ENCODE results near the gene FURIN.

Gene FURIN

DNA sequence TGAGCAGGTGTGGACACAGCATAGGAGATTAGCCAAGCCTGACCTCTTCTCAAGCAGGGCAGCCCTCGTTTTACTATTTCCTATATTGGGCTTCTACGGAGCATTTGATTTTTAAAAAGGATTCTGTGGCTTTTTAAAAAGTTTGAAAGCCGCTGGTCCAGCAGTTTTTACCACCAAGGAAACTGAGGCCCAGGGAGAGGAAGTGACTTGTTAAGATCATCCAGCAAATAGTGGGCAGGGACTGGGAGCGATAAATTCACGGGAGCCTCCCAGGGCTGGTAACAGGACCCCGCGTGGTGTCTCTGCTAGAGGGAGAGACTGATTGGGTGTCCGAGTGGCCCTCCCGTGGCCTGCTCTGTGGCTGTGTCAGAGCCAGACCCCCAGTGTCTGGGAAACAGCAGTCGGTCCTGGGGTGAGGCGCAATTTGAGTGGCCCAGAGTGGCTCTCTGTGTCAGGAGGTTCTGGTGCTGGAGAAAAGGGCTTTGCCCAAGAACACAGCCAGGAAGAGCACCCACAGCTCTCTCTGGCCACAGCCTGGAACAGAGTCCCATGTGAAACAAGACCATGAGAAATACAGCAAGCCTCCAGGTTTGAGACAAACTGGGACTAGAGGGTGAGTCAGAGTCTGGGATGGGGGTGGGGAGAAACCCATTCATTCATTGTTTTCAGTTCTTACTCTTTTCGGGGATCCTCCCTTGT is 4.2 kb downstream of the FURIN start:
- no peak for TF ChIP-seq GATA3 (IDR thresholded peaks at IDR 0.05; ENCODE audit: low read depth, low read length)
- TF ChIP-seq GATA2 (IDR thresholded peaks at IDR 0.05; ENCODE audit: low read depth, low read length): no peak

- TF ChIP-seq GATA2 (IDR thresholded peaks at IDR 0.05; ENCODE audit: low read depth, low read length) (no peak), GATA3 (IDR thresholded peaks at IDR 0.05; ENCODE audit: low read depth, low read length) (no peak)
Measured at GRCh38 chr15:90873488-90873997, 5.2 kb downstream of the FURIN start.

DNA sequence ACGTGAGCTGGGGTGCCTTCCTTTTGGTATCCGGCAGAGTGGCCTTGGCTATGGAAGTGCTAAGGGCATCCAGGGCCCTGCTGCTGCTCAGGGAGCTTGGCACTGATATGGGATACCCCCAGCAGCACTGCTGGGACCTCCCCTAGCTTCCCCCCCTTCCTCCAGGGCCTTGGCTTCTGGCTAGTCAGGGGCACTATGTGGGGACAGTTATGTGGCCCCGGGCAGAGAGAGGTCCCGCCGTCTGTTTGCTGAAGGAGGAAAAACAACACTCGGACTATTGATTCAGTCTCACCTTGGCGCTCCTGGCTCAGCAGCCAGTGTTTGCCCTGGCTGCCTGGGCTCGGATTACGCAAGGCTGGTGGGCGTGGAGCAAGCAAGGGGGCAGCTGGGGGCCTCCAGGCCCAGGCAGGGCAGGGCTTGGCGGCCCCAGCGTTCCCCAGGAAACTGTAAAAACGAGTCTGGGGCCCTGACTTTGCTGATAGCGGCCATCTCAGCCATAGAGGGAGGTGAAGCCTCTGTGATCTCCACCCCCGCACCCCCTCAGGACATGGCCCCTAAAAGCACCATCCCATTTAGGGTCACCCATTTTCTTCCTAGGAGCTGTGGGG is 5.7 kb downstream of the FURIN start:
- no peak for TF ChIP-seq GATA2 (IDR thresholded peaks at IDR 0.05; ENCODE audit: low read depth, low read length)
- no peak for TF ChIP-seq GATA3 (IDR thresholded peaks at IDR 0.05; ENCODE audit: low read depth, low read length)

DNA sequence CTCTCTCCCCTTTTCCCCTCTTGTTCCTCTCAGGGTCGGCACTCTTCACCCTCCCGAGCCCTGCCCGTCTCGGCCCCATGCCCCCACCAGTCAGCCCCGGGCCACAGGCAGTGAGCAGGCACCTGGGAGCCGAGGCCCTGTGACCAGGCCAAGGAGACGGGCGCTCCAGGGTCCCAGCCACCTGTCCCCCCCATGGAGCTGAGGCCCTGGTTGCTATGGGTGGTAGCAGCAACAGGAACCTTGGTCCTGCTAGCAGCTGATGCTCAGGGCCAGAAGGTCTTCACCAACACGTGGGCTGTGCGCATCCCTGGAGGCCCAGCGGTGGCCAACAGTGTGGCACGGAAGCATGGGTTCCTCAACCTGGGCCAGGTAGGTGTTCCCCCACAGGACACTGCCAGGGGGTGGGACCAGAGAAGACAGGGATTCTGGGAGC is 7.2 kb downstream of the FURIN start:
- TF ChIP-seq GATA3 (IDR thresholded peaks at IDR 0.05; ENCODE audit: low read depth, low read length): no peak
- no peak for TF ChIP-seq GATA2 (IDR thresholded peaks at IDR 0.05; ENCODE audit: low read depth, low read length)

DNA sequence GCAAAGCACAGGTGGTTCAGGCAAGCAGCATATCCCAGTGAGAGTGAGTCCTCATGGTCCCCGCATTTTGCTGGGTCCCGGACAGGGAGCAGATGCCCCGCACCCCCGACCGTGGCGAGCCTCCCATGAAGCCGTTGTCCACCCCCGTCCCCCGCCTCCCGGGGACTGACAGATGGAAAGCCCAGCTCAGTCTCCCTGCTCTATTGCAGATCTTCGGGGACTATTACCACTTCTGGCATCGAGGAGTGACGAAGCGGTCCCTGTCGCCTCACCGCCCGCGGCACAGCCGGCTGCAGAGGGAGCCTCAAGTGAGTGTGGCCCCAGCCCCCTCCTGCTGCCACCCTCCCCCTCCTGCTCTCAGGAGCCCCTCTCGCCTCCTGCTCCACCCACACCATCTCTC is 7.7 kb downstream of the FURIN start:
- TF ChIP-seq GATA2 (IDR thresholded peaks at IDR 0.05; ENCODE audit: low read depth, low read length) (no peak), GATA3 (IDR thresholded peaks at IDR 0.05; ENCODE audit: low read depth, low read length) (no peak)

DNA sequence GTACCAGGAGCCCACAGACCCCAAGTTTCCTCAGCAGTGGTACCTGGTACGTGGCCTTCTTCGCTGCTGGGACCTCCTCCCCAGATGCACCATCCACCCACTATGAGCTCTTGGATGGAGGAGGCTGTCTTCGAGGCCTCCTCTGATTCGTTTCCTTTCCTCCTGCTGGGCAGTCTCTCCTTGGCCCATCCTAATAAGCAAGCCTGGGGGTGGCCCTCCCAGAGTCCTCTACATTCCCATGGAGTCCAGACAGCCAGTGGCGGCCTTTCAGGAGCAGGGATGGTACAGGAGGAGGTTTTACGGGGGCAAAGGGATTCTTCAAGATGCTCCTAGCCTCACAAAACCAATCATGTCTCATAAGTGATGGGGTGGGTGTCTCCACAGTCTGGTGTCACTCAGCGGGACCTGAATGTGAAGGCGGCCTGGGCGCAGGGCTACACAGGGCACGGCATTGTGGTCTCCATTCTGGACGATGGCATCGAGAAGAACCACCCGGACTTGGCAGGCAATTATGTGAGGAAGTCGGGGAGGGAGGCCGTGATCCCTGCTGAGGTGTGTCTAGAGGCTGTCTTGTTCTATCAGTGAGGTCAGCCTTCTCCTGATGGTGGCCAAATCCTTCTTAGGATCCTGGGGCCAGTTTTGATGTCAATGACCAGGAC is 8.3 kb downstream of the FURIN start:
- no peak for TF ChIP-seq GATA2 (IDR thresholded peaks at IDR 0.05; ENCODE audit: low read depth, low read length)
- TF ChIP-seq GATA3 (IDR thresholded peaks at IDR 0.05; ENCODE audit: low read depth, low read length): no peak

DNA sequence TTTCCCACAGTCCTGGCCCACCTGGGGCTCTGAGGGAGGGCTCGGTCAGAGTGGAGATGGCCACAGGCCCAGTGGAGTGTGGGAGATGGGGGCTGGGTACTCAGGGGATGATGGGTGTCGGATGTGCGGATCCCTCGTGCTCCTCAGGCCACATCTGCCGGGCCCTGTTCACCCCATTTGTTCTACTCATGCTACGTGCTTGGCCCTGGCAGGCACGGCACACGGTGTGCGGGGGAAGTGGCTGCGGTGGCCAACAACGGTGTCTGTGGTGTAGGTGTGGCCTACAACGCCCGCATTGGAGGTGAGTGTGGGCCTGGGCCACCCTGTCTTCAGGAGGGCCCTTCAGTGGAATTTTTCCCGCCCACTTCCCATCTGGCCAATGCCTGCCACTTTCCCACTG is 8.9 kb downstream of the FURIN start:
- no peak for TF ChIP-seq GATA3 (IDR thresholded peaks at IDR 0.05; ENCODE audit: low read depth, low read length)
- no peak for TF ChIP-seq GATA2 (IDR thresholded peaks at IDR 0.05; ENCODE audit: low read depth, low read length)

DNA sequence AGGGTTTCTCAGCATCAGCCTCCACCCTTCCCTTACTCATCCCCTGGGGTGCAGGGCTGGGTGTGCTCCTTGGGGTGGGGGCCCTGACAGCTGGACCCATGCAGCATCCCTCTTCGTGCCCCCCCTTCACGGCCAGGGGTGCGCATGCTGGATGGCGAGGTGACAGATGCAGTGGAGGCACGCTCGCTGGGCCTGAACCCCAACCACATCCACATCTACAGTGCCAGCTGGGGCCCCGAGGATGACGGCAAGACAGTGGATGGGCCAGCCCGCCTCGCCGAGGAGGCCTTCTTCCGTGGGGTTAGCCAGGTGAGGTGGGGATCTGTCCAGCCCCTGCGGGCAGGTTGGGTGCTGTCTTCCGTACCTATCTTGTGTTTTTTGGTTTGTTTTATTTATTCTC is 9.6 kb downstream of the FURIN start:
- TF ChIP-seq GATA2 (IDR thresholded peaks at IDR 0.05; ENCODE audit: low read depth, low read length): no peak
- TF ChIP-seq GATA3 (IDR thresholded peaks at IDR 0.05; ENCODE audit: low read depth, low read length): no peak

DNA sequence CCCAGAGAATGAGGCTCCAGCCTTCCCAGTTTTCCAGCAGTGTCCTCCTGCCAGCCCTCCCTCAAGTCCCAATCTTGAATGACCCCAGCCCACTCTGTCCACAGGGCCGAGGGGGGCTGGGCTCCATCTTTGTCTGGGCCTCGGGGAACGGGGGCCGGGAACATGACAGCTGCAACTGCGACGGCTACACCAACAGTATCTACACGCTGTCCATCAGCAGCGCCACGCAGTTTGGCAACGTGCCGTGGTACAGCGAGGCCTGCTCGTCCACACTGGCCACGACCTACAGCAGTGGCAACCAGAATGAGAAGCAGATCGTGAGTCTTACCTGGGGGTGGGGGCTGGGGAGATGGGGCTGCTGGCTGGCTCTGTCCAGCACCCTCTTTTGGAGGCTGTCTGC is 10.3 kb downstream of the FURIN start:
- TF ChIP-seq GATA2 (IDR thresholded peaks at IDR 0.05; ENCODE audit: low read depth, low read length) (no peak), GATA3 (IDR thresholded peaks at IDR 0.05; ENCODE audit: low read depth, low read length) (no peak)

DNA sequence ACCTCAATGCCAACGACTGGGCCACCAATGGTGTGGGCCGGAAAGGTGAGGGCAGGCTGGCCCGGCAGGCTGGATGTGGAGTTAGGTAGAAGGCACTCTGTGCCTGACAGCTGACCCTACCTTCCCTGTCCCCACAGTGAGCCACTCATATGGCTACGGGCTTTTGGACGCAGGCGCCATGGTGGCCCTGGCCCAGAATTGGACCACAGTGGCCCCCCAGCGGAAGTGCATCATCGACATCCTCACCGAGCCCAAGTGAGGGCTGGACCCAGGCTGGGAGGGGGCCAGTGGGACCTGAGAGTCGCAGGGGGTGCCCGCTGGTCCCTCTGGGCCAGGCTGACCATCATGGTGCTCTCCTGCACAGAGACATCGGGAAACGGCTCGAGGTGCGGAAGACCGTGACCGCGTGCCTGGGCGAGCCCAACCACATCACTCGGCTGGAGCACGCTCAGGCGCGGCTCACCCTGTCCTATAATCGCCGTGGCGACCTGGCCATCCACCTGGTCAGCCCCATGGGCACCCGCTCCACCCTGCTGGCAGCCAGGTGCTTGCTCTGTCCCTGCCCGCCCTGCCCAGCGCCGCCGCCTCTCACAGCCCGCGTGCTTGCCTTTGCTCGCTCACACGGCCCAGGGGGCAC is 11.5 kb downstream of the FURIN start:
- TF ChIP-seq GATA3 (IDR thresholded peaks at IDR 0.05; ENCODE audit: low read depth, low read length) (no peak), GATA2 (IDR thresholded peaks at IDR 0.05; ENCODE audit: low read depth, low read length) (no peak)

DNA sequence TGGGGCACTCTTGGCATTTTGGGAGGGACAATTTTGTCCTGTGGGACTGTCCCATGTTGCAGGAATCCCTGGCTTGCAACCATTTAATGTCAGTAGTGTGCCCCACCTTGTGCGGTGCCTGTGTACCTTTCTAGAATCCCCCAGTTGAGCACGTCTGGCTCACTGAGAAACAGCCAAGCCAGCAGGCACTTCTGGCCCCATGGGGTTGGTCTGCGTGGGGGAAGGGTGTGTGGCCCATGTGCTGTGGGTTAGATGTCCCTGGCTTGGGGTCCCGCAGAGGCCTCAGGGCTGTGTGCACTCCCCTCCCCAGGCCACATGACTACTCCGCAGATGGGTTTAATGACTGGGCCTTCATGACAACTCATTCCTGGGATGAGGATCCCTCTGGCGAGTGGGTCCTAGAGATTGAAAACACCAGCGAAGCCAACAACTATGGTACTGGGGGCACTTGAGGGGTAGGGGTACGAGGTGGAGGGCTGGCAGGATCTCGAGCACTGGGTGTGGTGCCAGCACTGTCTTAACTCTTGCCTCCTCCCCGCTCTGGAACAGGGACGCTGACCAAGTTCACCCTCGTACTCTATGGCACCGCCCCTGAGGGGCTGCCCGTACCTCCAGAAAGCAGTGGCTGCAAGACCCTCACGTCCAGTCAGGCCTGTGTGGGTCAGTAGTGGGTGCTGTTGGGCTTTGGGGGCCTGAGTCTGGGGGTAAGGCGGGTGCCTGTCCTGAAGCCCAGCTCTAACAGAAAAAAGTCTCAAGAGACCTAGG is 12.2 kb downstream of the FURIN start:
- TF ChIP-seq GATA3 (IDR thresholded peaks at IDR 0.05; ENCODE audit: low read depth, low read length) (no peak), GATA2 (IDR thresholded peaks at IDR 0.05; ENCODE audit: low read depth, low read length) (no peak)

GRCh38 chr15:90881181-90881977 is 13.0 kb downstream of the FURIN start:
- no peak for TF ChIP-seq GATA3 (IDR thresholded peaks at IDR 0.05; ENCODE audit: low read depth, low read length)
- no peak for TF ChIP-seq GATA2 (IDR thresholded peaks at IDR 0.05; ENCODE audit: low read depth, low read length)

Data from SH-SY5Y (cell line).